Measurements from ENCODE around the gene GEN1. TPM values are rescaled to one million over a fixed set of nuclear protein-coding genes. Genes with fewer than 3 reads are reported as not detected.

The GEN1 gene
- total and polyA plus RNA-seq, 2 of the 13 experiments (the other 11 are each of a cell fraction or from before 2014, with no cell fraction given), result 9.9 to 27.1 TPM

DNA sequence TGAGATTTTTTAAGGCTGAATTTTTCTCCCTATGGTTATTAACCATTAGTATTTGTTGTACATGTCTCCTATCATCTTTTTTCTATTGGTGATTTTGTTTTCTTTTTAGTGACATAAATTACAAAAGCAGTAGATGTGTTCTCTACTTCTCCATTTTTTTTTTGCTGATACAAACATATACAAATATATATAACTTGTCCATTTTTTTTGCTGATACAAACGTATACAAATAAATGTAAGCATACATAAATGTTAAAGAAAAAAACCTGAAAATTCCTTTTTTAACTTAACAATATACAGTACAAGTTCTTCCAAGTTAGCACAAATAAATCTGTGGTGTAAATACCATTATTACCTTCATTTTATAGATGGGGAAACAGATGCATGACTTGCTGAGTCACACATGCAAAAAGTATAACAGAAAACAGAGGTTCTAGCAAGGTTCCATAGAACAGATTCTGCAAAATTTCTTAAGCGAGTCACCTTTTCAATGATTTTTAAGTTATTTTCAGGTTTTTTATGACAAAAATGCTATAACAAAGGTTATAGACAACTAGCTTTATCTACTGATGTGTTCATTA is 64.4 kb downstream of the GEN1 start:
- ChIA-PET CTCF (ENCODE audit: low intra/inter-chr PET ratio, low total read pairs) (no interaction called here), POLR2A (no interaction called here)
- no peak overlapping the region for H3K4me2 ChIP-seq (ENCODE audit: low read depth, low read length)
- WGBS (ENCODE audit: low lambda C conversion rate), result 27% methylated on average over 2 of the region's 2 CpGs
- H3K27ac ChIP-seq (ENCODE audit: extremely low read length, insufficient read depth, low read length), result no peak overlapping the region
- H4K20me1 ChIP-seq (ENCODE audit: insufficient read depth, low read length), result no peaks in the 10 kb centered on the region
- no peaks in the 10 kb centered on the region for H3K9me3 ChIP-seq (ENCODE audit: low read length)
- no peaks in the 10 kb centered on the region for H3K4me1 ChIP-seq (ENCODE audit: insufficient read depth, low read length)
- FAIRE-seq, result no peak
- no peak overlapping the region for H3K9ac ChIP-seq (ENCODE audit: insufficient read depth, low read depth, low read length)
- H3K36me3 ChIP-seq (replicated peaks in 1 of 2; ENCODE audit: control insufficient read depth in 1 of 2, insufficient read depth in 2 of 2, low read length in 2 of 2), result no peaks in the 10 kb centered on the region
- no peak overlapping the region for H3K4me3 ChIP-seq (replicated peaks in 1 of 3; ENCODE audit: insufficient read depth in 1 of 3, low read depth in 2 of 3, low read length in 3 of 3)
- H3K79me2 ChIP-seq (ENCODE audit: insufficient read depth, low read length), result no peaks in the 10 kb centered on the region
- ATAC-seq, result no peak
- intact Hi-C loops (cut with micrococcal nuclease; ENCODE audit: unreplicated experiment), result no loop called here
- in situ Hi-C loops (cut with HindIII; ENCODE audit: extremely low pct_ligation_motif_present, low pct_unique_long_range_greater_than_20kb), result no loop called here
- DNase-seq (ENCODE audit: low spot score), result no peak
- BruUV-seq (replicated peaks), result no TSS peak
- peak; percentile 16 to 66; a peak in 3 of 4 replicates for TF ChIP-seq MAFK (conservative IDR thresholded peaks at IDR 0.05 in 1 of 2, IDR thresholded peaks at IDR 0.05 in 1 of 2; ENCODE audit: low read length in 2 of 2)
- TF ChIP-seq ARID2 (CRISPR knock-in tag; IDR thresholded peaks at IDR 0.05; ENCODE audit: borderline replicate concordance), result no peak
- no peak for TF ChIP-seq NR3C1 (CRISPR knock-in tag; IDR thresholded peaks at IDR 0.05)
- TF ChIP-seq MAFF (IDR thresholded peaks at IDR 0.05; ENCODE audit: low read depth, low read length), result peak; percentile 62
- no peak for TF ChIP-seq PHF5A (CRISPR knock-in tag; IDR thresholded peaks at IDR 0.05; ENCODE audit: low read depth, unreplicated experiment)
- TF ChIP-seq ZNF317 (CRISPR knock-in tag; IDR thresholded peaks at IDR 0.05), result no peak
- peaks cover 0 to 15% of the 10 kb centered on the region in 2 experiments; a peak in 3 of 5 replicates for H3K27me3 ChIP-seq (ENCODE audit: control insufficient read depth in 1 of 2, insufficient read depth in 2 of 2, low read length in 2 of 2)
- H2AFZ ChIP-seq (ENCODE audit: low read length), result no peak overlapping the region

DNA sequence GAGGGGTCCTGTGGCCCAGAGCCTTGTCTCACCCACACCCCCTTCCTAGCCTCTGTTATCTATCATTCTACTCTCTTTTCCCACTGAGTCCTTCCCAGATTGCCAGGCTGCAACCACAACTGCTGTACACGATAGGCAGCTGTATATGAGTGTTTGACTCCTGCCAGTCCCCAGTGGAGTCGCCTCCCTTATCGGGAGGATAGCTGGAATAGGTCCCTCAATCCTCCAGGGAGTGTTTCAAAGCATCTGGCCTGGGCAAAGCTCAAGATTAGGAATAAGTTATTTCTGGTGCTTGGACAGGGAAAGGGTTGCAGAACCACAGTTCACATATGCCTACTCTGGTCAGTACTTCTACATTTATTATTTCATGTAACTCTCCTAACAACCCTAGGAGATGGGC is 67.1 kb downstream of the GEN1 start:
- Histone ChIP-seq H3K4me3 (replicated peaks in 1 of 3; ENCODE audit: insufficient read depth in 1 of 3, low read depth in 2 of 3, low read length in 3 of 3) (no peak overlapping the region), H3K4me2 (ENCODE audit: low read depth, low read length) (no peak overlapping the region), H3K79me2 (ENCODE audit: insufficient read depth, low read length) (no peaks in the 10 kb centered on the region), H4K20me1 (ENCODE audit: insufficient read depth, low read length) (no peaks in the 10 kb centered on the region), H3K9ac (ENCODE audit: insufficient read depth, low read depth, low read length) (no peak overlapping the region), H2AFZ (ENCODE audit: low read length) (no peak overlapping the region), H3K9me3 (ENCODE audit: low read length) (no peaks in the 10 kb centered on the region), H3K27me3 (ENCODE audit: control insufficient read depth in 1 of 2, insufficient read depth in 2 of 2, low read length in 2 of 2) (peaks cover 0 to 16% of the 10 kb centered on the region in 2 experiments; a peak in 2 of 5 replicates), H3K27ac (ENCODE audit: extremely low read length, insufficient read depth, low read length) (no peak overlapping the region), H3K36me3 (replicated peaks in 1 of 2; ENCODE audit: control insufficient read depth in 1 of 2, insufficient read depth in 2 of 2, low read length in 2 of 2) (no peaks in the 10 kb centered on the region), H3K4me1 (ENCODE audit: insufficient read depth, low read length) (no peaks in the 10 kb centered on the region)
- intact Hi-C loops (cut with micrococcal nuclease; ENCODE audit: unreplicated experiment) (no loop called here), in situ Hi-C loops (cut with HindIII; ENCODE audit: extremely low pct_ligation_motif_present, low pct_unique_long_range_greater_than_20kb) (no loop called here)
- FAIRE-seq (no peak), DNase-seq (ENCODE audit: low spot score) (no peak), ATAC-seq (no peak)
- POLR2A ChIA-PET, result no interaction called here
- WGBS (ENCODE audit: low lambda C conversion rate), result 13% methylated on average over 3 of the region's 3 CpGs
- CTCF ChIA-PET (ENCODE audit: low intra/inter-chr PET ratio, low total read pairs), result no interaction called here
- BruUV-seq (replicated peaks), result no TSS peak
- TF ChIP-seq, protein P1, sequence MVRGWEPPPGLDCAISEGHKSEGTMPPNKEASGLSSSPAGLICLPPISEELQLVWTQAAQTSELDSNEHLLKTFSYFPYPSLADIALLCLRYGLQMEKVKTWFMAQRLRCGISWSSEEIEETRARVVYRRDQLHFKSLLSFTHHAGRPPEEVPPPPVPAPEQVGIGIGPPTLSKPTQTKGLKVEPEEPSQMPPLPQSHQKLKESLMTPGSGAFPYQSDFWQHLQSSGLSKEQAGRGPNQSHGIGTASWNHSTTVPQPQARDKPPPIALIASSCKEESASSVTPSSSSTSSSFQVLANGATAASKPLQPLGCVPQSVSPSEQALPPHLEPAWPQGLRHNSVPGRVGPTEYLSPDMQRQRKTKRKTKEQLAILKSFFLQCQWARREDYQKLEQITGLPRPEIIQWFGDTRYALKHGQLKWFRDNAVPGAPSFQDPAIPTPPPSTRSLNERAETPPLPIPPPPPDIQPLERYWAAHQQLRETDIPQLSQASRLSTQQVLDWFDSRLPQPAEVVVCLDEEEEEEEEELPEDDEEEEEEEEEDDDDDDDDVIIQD (CRISPR knock-in tag; IDR thresholded peaks at IDR 0.05; ENCODE audit: low read depth), result no peak
- TF ChIP-seq ZNF530 (CRISPR knock-in tag; IDR thresholded peaks at IDR 0.05; ENCODE audit: low read depth) (no peak), MTA1 (CRISPR knock-in tag; IDR thresholded peaks at IDR 0.05; ENCODE audit: borderline replicate concordance) (no peak), ZSCAN9 (CRISPR knock-in tag; IDR thresholded peaks at IDR 0.05; ENCODE audit: borderline replicate concordance) (no peak), SP1 (IDR thresholded peaks at IDR 0.05) (no peak), SP1 (CRISPR knock-in tag; IDR thresholded peaks at IDR 0.05) (no peak), ZNF205 (CRISPR knock-in tag; IDR thresholded peaks at IDR 0.05) (no peak), REPIN1 (CRISPR knock-in tag; IDR thresholded peaks at IDR 0.05; ENCODE audit: borderline replicate concordance, low read depth) (no peak), ZNF570 (CRISPR knock-in tag; IDR thresholded peaks at IDR 0.05; ENCODE audit: borderline replicate concordance) (no peak)
- TF ChIP-seq, protein P2, sequence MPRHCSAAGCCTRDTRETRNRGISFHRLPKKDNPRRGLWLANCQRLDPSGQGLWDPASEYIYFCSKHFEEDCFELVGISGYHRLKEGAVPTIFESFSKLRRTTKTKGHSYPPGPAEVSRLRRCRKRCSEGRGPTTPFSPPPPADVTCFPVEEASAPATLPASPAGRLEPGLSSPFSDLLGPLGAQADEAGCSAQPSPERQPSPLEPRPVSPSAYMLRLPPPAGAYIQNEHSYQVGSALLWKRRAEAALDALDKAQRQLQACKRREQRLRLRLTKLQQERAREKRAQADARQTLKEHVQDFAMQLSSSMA (CRISPR knock-in tag; IDR thresholded peaks at IDR 0.05), result no peak
- TF ChIP-seq, protein P3, sequence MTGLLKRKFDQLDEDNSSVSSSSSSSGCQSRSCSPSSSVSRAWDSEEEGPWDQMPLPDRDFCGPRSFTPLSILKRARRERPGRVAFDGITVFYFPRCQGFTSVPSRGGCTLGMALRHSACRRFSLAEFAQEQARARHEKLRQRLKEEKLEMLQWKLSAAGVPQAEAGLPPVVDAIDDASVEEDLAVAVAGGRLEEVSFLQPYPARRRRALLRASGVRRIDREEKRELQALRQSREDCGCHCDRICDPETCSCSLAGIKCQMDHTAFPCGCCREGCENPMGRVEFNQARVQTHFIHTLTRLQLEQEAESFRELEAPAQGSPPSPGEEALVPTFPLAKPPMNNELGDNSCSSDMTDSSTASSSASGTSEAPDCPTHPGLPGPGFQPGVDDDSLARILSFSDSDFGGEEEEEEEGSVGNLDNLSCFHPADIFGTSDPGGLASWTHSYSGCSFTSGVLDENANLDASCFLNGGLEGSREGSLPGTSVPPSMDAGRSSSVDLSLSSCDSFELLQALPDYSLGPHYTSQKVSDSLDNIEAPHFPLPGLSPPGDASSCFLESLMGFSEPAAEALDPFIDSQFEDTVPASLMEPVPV (CRISPR knock-in tag; IDR thresholded peaks at IDR 0.05), result no peak

All from HepG2 (cell line).